ENCODE measurements around the gene TAAR6. TPM values are rescaled to one million over a fixed set of nuclear protein-coding genes. Genes with fewer than 3 reads are reported as not detected.
"Not testable (repeated sequence)": the region's sequence is repeated elsewhere in the genome, so short reads cannot be mapped to it uniquely, and the experiment has no call there.

The TAAR6 gene
- total RNA-seq, 2 experiments from 2014 or later = not detected

DNA sequence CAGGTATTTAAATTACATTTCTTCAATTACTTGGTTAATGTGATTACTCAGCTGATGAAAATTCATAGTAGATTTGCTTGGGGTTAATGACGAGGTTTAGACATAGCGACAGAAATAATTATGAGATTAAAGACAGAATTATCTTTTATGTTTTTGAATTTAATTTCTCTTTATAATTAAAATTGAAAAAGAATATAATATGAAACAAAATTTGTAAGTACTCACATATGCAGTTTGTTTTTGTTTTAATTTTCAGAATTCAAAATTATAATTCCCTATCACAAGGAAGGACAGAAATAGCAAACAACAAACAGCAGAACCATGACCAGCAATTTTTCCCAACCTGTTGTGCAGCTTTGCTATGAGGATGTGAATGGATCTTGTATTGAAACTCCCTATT, 17.8 kb upstream of the TAAR6 start, which contains the start of gene TAAR8:
Gene TAAR8 (plus strand): TSS at position 301 of the 400 bp plus-strand sequence. CDS start 21 bp downstream, at position 322.
- peaks cover 29% of the 10 kb centered on the region for H3K27me3 Mint-ChIP-seq
- no peaks in the 10 kb centered on the region for H3K9me3 Mint-ChIP-seq
- ChIA-PET POLR2A (no interaction called here), CTCF (interaction anchor here (0.5 kb wide), 1 partner anchor 343 kb away, joined by 6 read pairs; no protein-coding TSS in a partner anchor)
- H3K4me3 Mint-ChIP-seq = no peak within 1 kb of the TSS
- no peaks in the 10 kb centered on the region for H3K4me1 Mint-ChIP-seq
- no peak within 1 kb of the TSS for H3K27ac Mint-ChIP-seq
- no peaks in the 10 kb centered on the region for H3K36me3 Mint-ChIP-seq (ENCODE audit: low read depth)
- no peak for DNase-seq

DNA sequence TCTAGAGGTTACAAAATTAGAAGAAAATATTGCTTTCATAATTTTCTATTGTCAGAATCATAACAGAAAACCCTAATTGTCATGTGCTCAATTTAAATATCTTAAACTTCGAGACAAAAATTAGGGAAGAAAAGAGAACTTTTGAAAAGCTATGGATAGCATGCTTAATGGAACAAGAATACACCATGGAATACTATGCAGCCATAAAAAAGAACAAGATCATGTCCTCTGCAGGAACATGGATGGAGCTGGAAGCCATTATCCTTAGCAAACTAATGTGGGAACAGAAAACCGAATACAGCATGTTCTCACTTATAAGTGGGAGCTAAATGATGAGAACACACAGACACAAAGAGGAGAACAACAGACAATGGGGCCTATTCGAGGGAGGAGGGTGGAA, 10.0 kb upstream of the TAAR6 start:
- H3K4me1 Mint-ChIP-seq; POLR2A ChIA-PET; H3K9me3 Mint-ChIP-seq; H3K27ac Mint-ChIP-seq; DNase-seq; H3K4me3 Mint-ChIP-seq; CTCF ChIA-PET; H3K36me3 Mint-ChIP-seq (ENCODE audit: low read depth): not testable (repeated sequence)
- peaks cover 17% of the 10 kb centered on the region for H3K27me3 Mint-ChIP-seq

DNA sequence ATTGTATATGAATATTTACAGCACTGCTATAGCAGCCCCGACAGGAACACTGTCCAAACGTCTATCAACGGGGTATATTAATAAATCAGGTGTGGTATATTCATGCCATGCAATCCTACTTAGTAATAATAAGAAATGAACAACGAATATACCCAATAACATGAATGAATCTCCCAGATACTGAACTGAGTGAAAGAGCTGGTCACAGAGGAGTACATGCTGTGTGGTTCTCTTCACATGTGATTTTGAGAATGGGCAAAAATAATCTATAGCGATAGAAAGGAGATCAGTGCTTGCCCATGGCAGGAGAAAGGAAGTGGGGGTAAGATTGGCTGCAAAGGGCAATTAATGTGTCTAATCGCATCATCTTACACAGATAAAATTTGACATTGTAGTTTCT, 3.7 kb upstream of the TAAR6 start:
- H3K9me3 Mint-ChIP-seq = no peaks in the 10 kb centered on the region
- peaks cover 8% of the 10 kb centered on the region for H3K27me3 Mint-ChIP-seq
- H3K27ac Mint-ChIP-seq = no peak overlapping the region
- no peaks in the 10 kb centered on the region for H3K36me3 Mint-ChIP-seq (ENCODE audit: low read depth)
- POLR2A ChIA-PET = no interaction called here
- no peaks in the 10 kb centered on the region for H3K4me1 Mint-ChIP-seq
- CTCF ChIA-PET = no interaction called here
- no peak for DNase-seq
- H3K4me3 Mint-ChIP-seq = no peak overlapping the region

DNA sequence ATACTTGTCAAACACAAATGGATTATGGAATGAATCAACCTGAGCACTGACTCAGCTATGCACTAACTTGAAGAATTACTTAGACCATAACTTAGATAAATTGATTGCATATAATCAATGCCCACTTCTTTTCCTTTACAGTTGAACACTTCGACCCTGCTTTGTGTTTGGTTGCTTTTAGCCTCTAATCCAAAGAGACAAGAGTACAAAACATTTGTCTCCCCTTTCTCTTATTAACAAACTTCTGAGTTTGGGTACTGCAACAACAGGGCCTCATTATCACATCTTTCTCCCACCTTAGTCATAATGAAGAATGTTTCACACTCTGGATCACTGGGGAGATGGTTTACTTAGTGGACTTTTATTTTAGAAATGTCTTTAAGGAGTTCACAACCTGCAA, 2.6 kb upstream of the TAAR6 start:
- no peaks in the 10 kb centered on the region for H3K4me1 Mint-ChIP-seq
- ChIA-PET CTCF (no interaction called here), POLR2A (no interaction called here)
- DNase-seq = no peak
- no peak overlapping the region for H3K4me3 Mint-ChIP-seq
- no peaks in the 10 kb centered on the region for H3K9me3 Mint-ChIP-seq
- H3K27ac Mint-ChIP-seq = no peak overlapping the region
- peaks cover 10% of the 10 kb centered on the region for H3K27me3 Mint-ChIP-seq
- H3K36me3 Mint-ChIP-seq (ENCODE audit: low read depth) = no peaks in the 10 kb centered on the region

DNA sequence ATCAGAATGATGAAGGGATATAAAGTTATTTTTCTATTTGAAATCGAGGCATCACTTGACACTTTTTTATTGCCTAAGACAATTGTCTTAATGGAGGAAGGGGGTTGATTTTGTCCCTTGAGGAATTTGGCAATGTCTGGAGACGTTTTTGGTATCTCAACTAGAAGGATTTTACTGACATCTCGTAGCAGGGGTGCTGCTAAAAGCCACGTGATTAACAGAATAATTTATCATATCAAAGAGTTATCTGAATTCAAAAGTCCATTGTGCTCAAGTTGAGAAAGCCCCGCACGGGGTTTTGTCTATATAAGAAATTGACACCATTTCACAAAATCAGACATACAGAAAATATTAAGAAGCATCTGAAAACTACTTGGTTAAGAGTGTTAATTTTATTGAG, 1.5 kb upstream of the TAAR6 start:
- no peak for DNase-seq
- H3K4me3 Mint-ChIP-seq = no peak overlapping the region
- no peak overlapping the region for H3K27ac Mint-ChIP-seq
- ChIA-PET POLR2A (no interaction called here), CTCF (no interaction called here)
- H3K36me3 Mint-ChIP-seq (ENCODE audit: low read depth) = no peaks in the 10 kb centered on the region
- no peaks in the 10 kb centered on the region for H3K4me1 Mint-ChIP-seq
- H3K9me3 Mint-ChIP-seq = no peaks in the 10 kb centered on the region
- H3K27me3 Mint-ChIP-seq = peaks cover 13% of the 10 kb centered on the region

DNA sequence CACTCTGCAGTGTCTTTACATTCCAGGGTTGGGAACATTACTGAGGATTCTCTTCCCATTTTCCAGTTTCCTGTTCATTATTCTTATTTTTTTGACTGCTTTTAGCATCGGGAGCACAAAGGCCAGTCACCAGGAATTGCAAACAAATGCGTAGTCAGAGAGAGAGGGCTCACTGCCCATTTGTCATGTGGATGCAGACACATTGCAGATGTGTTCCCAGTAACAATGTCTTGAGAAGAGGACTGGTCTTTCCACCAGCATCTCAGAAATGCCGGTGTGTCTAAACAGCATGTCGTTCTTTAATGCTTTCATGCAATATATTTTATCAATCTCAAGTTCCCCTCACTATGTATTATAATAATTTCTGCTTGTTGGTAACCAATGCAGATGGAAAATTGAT, 952 bp upstream of the TAAR6 start:
- ChIA-PET CTCF (no interaction called here), POLR2A (no interaction called here)
- no peaks in the 10 kb centered on the region for H3K4me1 Mint-ChIP-seq
- no peaks in the 10 kb centered on the region for H3K36me3 Mint-ChIP-seq (ENCODE audit: low read depth)
- no peaks in the 10 kb centered on the region for H3K9me3 Mint-ChIP-seq
- H3K4me3 Mint-ChIP-seq = no peak overlapping the region
- no peak for DNase-seq
- peaks cover 13% of the 10 kb centered on the region for H3K27me3 Mint-ChIP-seq
- no peak overlapping the region for H3K27ac Mint-ChIP-seq

DNA sequence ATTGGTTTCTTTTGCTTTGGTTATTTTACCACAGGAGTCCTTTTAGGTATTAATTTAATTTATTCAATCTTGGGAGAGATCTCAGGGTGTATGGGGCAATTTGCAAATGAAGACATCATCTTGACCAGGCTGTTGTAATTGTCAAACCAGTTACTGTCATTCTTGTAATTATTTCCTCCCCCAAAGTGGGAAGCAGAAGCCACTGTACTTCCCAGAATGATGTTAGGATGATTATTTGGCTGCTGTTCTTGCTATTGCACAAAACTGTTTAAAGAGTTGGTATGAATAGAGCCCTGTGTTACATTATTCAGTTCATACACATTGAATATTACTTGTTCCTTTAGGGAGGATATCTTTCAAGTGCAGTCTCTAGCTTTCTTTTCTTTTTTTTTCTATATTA, 1.7 kb downstream of the TAAR6 start:
- POLR2A ChIA-PET = no interaction called here
- Mint-ChIP-seq H3K27me3 (peaks cover 19% of the 10 kb centered on the region), H3K36me3 (ENCODE audit: low read depth) (no peaks in the 10 kb centered on the region), H3K4me3 (no peak overlapping the region), H3K4me1 (no peaks in the 10 kb centered on the region), H3K27ac (no peak overlapping the region), H3K9me3 (no peaks in the 10 kb centered on the region)
- CTCF ChIA-PET = no interaction called here
- DNase-seq = no peak

DNA sequence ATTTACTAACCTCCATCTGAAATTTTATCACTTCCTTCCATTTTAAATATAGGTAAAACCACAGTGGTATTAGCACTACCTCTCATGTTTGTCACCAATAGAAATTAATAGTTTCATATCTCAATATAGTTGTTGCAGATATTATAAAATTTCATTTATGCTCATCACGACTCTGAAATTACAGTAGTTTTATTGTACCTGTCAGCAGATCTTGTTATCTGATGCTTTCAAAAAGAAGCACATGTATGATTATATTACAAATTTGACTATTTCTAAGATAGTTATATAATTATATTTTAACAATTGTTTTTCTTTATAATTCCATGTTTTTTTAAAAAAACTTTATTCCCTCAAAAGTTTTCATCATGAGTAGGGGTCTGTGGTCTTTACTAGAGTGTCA, 14.6 kb downstream of the TAAR6 start:
- Mint-ChIP-seq H3K27me3 (peaks cover 6% of the 10 kb centered on the region), H3K9me3 (no peaks in the 10 kb centered on the region), H3K4me1 (no peaks in the 10 kb centered on the region), H3K27ac (no peak overlapping the region), H3K36me3 (ENCODE audit: low read depth) (no peaks in the 10 kb centered on the region), H3K4me3 (no peak overlapping the region)
- ChIA-PET POLR2A (no interaction called here), CTCF (no interaction called here)
- no peak for DNase-seq

DNA sequence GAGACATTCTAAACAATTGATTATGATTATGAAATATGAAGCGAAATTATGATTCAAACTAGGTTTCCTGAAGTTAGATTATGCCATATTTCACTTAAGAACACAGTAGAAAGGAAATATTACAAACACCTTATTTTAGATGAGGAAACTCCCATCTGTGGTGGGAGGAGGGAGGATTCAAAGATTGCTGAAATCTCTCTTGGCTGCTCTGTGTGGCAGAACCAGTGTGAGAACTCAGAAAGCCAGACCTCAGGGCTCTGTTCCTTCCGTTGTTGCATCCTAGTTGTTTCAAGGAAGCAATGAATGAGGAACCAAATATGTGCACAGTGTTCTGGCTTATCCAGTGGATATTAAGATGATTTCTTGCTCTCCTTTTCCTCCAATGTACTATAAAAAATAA, 17.3 kb downstream of the TAAR6 start:
- Mint-ChIP-seq H3K9me3 (no peaks in the 10 kb centered on the region), H3K4me3 (no peak overlapping the region), H3K36me3 (ENCODE audit: low read depth) (no peaks in the 10 kb centered on the region), H3K4me1 (no peaks in the 10 kb centered on the region), H3K27ac (no peak overlapping the region), H3K27me3 (peaks cover 10% of the 10 kb centered on the region)
- ChIA-PET CTCF (no interaction called here), POLR2A (no interaction called here)
- no peak for DNase-seq

DNA sequence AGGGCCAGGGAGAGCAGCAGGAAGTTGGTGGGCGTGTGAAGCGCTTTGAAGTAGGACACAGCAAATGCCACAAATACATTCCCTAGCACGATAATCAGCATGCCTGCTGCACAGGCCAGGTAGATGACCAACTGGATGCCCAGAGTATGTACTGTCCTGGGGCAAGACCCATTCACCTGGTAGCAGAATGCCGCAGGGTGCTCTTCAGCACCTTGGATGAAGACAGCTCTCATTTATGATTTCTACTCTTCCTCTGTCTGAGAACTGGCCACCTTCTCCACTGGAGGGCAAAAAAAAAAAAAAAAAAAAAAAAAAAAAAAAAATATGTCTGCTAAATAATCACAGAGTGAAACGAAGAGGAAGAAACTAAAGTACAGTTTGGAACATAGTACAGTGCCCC, 19.3 kb downstream of the TAAR6 start, which contains the start of gene TAAR5:
Gene TAAR5 (minus strand): TSS at position 288 of the 400 bp plus-strand sequence. CDS start 55 bp downstream, at position 233.
- CTCF ChIA-PET = no interaction called here
- POLR2A ChIA-PET = no interaction called here

DNA sequence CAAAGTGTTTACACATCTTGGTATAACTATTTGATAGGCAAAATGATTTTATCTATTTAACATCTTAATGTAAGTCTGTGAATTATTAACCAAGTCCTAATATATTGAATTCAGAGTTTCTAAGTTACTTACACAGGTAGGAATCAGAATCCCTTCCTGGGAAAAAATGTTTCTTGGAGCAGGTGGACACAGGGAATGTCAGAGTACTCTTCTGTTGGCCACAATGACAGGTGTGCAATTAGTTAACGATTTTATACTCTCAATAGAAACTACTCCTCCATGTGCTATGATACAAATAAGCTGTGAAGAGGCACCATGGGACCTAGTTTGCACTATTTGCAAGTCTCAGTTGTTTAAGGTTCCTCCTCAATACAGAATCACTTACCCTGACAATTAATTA, 20.2 kb downstream of the TAAR6 start:
- H3K4me1 Mint-ChIP-seq = no peaks in the 10 kb centered on the region
- POLR2A ChIA-PET = no interaction called here
- CTCF ChIA-PET = no interaction called here
- H3K36me3 Mint-ChIP-seq (ENCODE audit: low read depth) = no peaks in the 10 kb centered on the region
- H3K27ac Mint-ChIP-seq = no peak overlapping the region
- H3K4me3 Mint-ChIP-seq = no peak overlapping the region
- no peaks in the 10 kb centered on the region for H3K9me3 Mint-ChIP-seq
- peaks cover 7% of the 10 kb centered on the region for H3K27me3 Mint-ChIP-seq
- DNase-seq = no peak

More for the DNA sequence above, 19.3 kb downstream of the TAAR6 start, which contains the start of gene TAAR5:
- Mint-ChIP-seq H3K9me3 (no peaks in the 10 kb centered on the region), H3K4me3 (no peak within 1 kb of the TSS), H3K27ac (no peak within 1 kb of the TSS), H3K36me3 (ENCODE audit: low read depth) (no peaks in the 10 kb centered on the region), H3K4me1 (no peaks in the 10 kb centered on the region), H3K27me3 (peaks cover 9% of the 10 kb centered on the region)
- DNase-seq = no peak

DNA sequence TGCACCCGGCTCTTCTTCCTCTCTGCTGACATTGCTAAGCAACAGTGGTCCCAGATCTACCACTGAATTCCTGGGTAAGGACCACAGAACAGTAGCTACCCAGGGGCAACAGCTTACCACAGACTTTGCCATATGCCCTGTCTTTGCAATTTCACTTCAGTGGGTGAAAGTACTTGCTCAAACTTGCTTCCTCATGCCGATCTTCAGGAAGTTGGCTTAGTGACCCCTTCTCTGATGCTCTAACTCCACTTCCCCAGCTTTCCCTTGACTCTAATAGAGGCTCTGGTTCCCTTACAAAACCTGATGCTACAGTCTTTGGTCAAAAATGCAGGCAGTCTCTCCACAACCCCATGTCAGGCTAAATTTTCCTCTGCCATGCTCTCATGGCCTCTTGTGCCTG, 22.7 kb downstream of the TAAR6 start:
- Mint-ChIP-seq H3K4me3 (no peak overlapping the region), H3K9me3 (no peaks in the 10 kb centered on the region), H3K27ac (no peak overlapping the region), H3K4me1 (no peaks in the 10 kb centered on the region), H3K27me3 (peaks cover 8% of the 10 kb centered on the region), H3K36me3 (ENCODE audit: low read depth) (no peaks in the 10 kb centered on the region)
- ChIA-PET CTCF (no interaction called here), POLR2A (no interaction called here)
- no peak for DNase-seq

DNA sequence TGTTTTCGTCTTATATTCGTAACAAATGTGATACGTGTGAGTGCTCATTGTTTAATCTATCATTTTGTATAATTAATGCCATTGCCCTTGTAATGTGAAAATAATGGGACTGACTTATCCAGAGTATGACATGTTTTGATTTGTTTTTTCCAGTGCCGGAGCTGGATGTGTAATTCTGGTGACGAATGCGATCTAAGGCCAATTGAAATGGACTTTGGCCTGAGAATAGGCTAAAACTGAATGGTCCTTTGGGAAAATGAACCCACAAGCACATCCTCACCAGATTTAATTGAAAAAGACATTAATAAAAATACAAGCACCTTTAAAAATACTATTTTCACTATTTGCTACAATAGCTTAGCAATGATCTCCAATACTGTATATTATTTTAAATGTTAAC, 26.1 kb downstream of the TAAR6 start:
- Mint-ChIP-seq H3K4me1 (no peaks in the 10 kb centered on the region), H3K36me3 (ENCODE audit: low read depth) (no peaks in the 10 kb centered on the region), H3K9me3 (no peaks in the 10 kb centered on the region), H3K4me3 (no peak overlapping the region), H3K27me3 (peaks cover 13% of the 10 kb centered on the region), H3K27ac (no peak overlapping the region)
- CTCF ChIA-PET = interaction anchor here (0.8 kb wide), 1 partner anchor 8 kb away, joined by 3 read pairs; no protein-coding TSS in a partner anchor
- POLR2A ChIA-PET = no interaction called here
- no peak for DNase-seq

DNA sequence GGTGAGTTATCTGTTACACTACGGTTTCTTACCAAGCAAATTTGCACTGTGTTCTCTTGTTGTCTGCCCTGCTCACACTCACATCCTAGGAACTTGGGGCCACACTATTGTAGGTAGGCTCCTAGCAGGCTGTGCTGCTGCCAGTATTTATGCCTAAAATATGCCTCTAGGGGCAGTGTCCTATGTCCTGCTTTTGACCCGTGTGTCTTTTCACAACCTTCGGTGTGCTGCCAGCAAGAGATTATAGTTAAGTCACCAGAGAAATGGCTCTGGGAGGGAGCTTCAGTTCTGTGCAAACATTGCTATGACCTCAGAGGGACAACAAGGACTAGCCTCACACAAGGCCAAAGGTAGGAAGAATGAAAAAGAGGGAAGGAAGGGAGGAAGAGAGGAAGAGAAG, 28.4 kb downstream of the TAAR6 start:
- H3K4me3 Mint-ChIP-seq = no peak overlapping the region
- ChIA-PET CTCF (no interaction called here), POLR2A (no interaction called here)
- no peaks in the 10 kb centered on the region for H3K9me3 Mint-ChIP-seq
- no peak for DNase-seq
- H3K27ac Mint-ChIP-seq = no peak overlapping the region
- no peaks in the 10 kb centered on the region for H3K36me3 Mint-ChIP-seq (ENCODE audit: low read depth)
- H3K4me1 Mint-ChIP-seq = no peaks in the 10 kb centered on the region
- peaks cover 11% of the 10 kb centered on the region for H3K27me3 Mint-ChIP-seq

Measured in activated CD4-positive, alpha-beta T cell treated with anti-CD3 and anti-CD28 coated beads, Interleukin-2, amount 10 ng/mL, durations not matched to agents 7 days and 5 days (primary cell).